BE2C (cell line): ENCODE data around the gene ART1. TPM values are rescaled to one million over a fixed set of nuclear protein-coding genes. Genes with fewer than 3 reads are reported as not detected.
"Not testable (repeated sequence)": the region's sequence is repeated elsewhere in the genome, so short reads cannot be mapped to it uniquely, and the experiment has no call there.

Experiments used
- DNase-seq: peaks from one replicate; pipeline ENCODE4 v3.0.0-alpha.2; 2020
- H3K27me3 ChIP-seq: fragments of 250-450 bp; sonication (Bioruptor Pico); 2 replicates; pipeline ENCODE4 v1.5.1; 2020; ENCODE audit warnings: mild to moderate bottlenecking
- H3K36me3 ChIP-seq: fragments of 250-450 bp; sonication (Bioruptor Pico); 2 replicates; pipeline ENCODE4 v1.5.1; 2020; ENCODE audit warnings: mild to moderate bottlenecking
- H3K4me1 ChIP-seq: fragments of 250-450 bp; sonication (Bioruptor Pico); 2 replicates; pipeline ENCODE4 v1.5.1; 2020
- H3K4me3 ChIP-seq: 2 replicates; pipeline ENCODE4 v1.5.1; 2011; ENCODE audit warnings: low read depth, low read length
- H3K9me3 ChIP-seq: fragments of 250-450 bp; sonication (Bioruptor Pico); 2 replicates; pipeline ENCODE4 v1.5.1; 2020
- polyA plus RNA-seq: library from polyadenylated mRNA; unstranded; fragments of >200 nt; gene quantifications from one replicate; pipeline ENCODE4 v1.2.1, GENCODE V29; 2012; ENCODE audit warnings: low read depth, missing spikeins; ENCODE audit not compliant: insufficient read length, insufficient read depth
- TF ChIP-seq, protein P1 (sequence below): IDR thresholded peaks from 2 replicates; pipeline ENCODE4 v1.5.1; 2012; ENCODE audit warnings: mild to moderate bottlenecking, low read depth, low read length

Gene ART1
- not detected for polyA plus RNA-seq

- Histone ChIP-seq H3K4me3 (no peak within 1 kb of the TSS), H3K27me3 (no peaks in the 10 kb centered on the region; the same call in 1 of the 2 replicates), H3K9me3 (no peaks in the 10 kb centered on the region), H3K4me1 (no peaks in the 10 kb centered on the region), H3K36me3 (no peaks in the 10 kb centered on the region)
- TF ChIP-seq, protein P1, sequence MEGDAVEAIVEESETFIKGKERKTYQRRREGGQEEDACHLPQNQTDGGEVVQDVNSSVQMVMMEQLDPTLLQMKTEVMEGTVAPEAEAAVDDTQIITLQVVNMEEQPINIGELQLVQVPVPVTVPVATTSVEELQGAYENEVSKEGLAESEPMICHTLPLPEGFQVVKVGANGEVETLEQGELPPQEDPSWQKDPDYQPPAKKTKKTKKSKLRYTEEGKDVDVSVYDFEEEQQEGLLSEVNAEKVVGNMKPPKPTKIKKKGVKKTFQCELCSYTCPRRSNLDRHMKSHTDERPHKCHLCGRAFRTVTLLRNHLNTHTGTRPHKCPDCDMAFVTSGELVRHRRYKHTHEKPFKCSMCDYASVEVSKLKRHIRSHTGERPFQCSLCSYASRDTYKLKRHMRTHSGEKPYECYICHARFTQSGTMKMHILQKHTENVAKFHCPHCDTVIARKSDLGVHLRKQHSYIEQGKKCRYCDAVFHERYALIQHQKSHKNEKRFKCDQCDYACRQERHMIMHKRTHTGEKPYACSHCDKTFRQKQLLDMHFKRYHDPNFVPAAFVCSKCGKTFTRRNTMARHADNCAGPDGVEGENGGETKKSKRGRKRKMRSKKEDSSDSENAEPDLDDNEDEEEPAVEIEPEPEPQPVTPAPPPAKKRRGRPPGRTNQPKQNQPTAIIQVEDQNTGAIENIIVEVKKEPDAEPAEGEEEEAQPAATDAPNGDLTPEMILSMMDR: no peak
- no peak for DNase-seq
These were observed at the start of gene ART1 for GRCh38 chr11:3644817-3645235. TSS of gene ART1 (plus strand) at chr11:3645128. CDS start at chr11:3659214, 14,086 bp downstream.

DNA sequence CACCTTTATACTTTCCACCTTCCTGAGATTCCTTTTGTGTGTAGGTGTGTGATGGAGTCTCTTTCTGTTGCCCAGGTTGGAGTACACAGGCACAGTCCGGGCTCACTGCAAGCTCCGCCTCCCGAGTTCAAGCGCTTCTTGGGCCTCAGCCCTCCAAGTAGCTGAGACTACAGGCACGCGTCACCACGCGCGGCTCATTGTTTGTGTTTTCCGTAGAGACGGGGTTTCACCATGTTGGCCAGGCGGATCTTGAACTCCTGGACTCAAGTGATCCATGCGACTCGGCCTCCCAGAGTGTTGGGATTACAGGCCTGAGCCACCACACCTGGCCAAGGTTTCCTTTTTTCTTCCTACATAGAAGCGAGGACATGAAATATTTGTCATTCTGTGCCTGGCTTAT, 47.2 kb upstream of the ART1 start:
- not testable (repeated sequence) for H3K4me3 ChIP-seq, H3K27me3 ChIP-seq, H3K9me3 ChIP-seq, DNase-seq, H3K4me1 ChIP-seq, H3K36me3 ChIP-seq

DNA sequence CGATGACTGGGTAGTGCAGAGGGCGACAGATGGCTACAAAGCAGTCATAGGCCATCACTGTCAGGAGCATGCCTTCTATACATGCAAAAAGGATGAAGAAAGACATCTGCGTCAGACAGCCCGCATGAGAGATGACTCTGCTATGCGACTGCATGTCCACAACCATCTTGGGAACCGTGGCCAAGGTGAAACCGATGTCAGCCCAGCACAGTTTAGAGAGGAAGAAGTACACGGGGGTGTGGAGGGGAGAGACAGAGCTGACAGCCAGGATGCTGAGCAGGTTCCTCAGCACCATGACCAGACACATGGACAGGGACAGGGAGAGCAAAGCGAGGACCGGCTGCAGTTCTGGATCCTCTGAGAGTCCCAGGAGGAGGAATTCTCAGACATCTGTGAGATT, 44.7 kb upstream of the ART1 start:
- DNase-seq, H3K4me3 ChIP-seq, H3K36me3 ChIP-seq, H3K9me3 ChIP-seq, H3K27me3 ChIP-seq, H3K4me1 ChIP-seq: not testable (repeated sequence)

GRCh38 chr11:3604167-3604566, 40.8 kb upstream of the ART1 start:
- TF ChIP-seq, protein P1: no peak
- Histone ChIP-seq H3K36me3 (no peaks in the 10 kb centered on the region), H3K9me3 (no peaks in the 10 kb centered on the region), H3K4me3 (no peak overlapping the region), H3K4me1 (no peaks in the 10 kb centered on the region), H3K27me3 (no peaks in the 10 kb centered on the region)
- no peak for DNase-seq

GRCh38 chr11:3605283-3605662, 39.7 kb upstream of the ART1 start:
- no peak overlapping the region for H3K4me3 ChIP-seq
- no peak for DNase-seq
- TF ChIP-seq, protein P1: no peak
- no peaks in the 10 kb centered on the region for H3K27me3 ChIP-seq
- no peaks in the 10 kb centered on the region for H3K9me3 ChIP-seq
- H3K36me3 ChIP-seq: no peaks in the 10 kb centered on the region
- no peaks in the 10 kb centered on the region for H3K4me1 ChIP-seq

- H3K36me3 ChIP-seq: no peaks in the 10 kb centered on the region
- H3K27me3 ChIP-seq: no peaks in the 10 kb centered on the region
- TF ChIP-seq, protein P1: no peak
- no peak for DNase-seq
- H3K9me3 ChIP-seq: no peaks in the 10 kb centered on the region
- no peaks in the 10 kb centered on the region for H3K4me1 ChIP-seq
- no peak overlapping the region for H3K4me3 ChIP-seq
These were observed 39.1 kb upstream of the ART1 start for GRCh38 chr11:3605771-3606203.

DNA sequence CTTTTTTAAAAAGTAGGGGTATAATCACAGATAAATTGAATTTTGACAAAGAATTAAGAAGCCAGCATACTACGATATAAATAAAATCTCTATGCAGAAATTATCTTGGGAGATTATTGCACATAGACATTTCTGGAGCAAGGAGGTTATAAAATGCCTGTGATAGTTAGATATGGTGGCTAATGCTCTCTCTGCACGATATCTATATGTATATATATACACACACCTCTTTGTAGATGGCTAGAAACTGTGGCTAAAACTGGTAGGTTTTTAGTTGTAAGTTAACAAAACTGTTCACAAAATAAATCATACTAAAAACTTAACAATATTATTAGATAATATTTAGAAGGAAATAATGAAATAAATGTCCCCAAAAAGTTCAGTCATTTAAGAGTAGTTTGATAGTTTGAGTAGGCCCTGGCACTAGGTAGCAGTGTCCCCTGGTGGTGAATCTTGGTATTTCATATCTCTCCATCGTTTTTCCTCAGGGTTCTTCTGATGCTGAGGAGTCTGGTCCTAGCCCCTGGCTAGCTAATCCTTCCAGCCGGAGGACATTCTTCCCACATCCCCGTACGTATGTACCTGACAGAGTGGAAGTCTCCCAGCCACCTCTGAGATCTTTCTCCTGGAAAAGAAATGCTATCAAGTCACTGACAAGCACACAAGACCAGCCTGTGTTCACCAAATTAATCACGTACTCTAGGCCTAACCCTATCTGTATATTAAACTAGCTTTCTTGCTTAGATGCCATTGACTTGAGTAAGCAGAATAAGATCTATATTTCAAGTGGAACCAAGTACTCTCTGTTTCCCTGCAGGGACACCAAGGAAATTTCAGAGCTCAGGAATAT, 35.3 kb upstream of the ART1 start:
- no peak for DNase-seq
- H3K36me3 ChIP-seq: no peaks in the 10 kb centered on the region
- H3K27me3 ChIP-seq: no peaks in the 10 kb centered on the region
- no peak overlapping the region for H3K4me3 ChIP-seq
- H3K9me3 ChIP-seq: no peaks in the 10 kb centered on the region
- TF ChIP-seq, protein P1: peak; percentile 79
- no peaks in the 10 kb centered on the region for H3K4me1 ChIP-seq
